LHCN-M2 (cell line): ENCODE data around the gene PUS1. TPM values are rescaled to one million over a fixed set of nuclear protein-coding genes. Genes with fewer than 3 reads are reported as not detected.
"Not testable (repeated sequence)": the region's sequence is repeated elsewhere in the genome, so short reads cannot be mapped to it uniquely, and the experiment has no call there.

Experiments
- DNase-seq: peaks from one replicate; pipeline ENCODE4 v3.0.0-alpha.2; 2012; ENCODE audit warnings: low read depth
- polyA plus RNA-seq: library from polyadenylated mRNA; unstranded; fragments of >200 nt; gene quantifications from one replicate; pipeline ENCODE4 v1.2.1, GENCODE V29; 2012; ENCODE audit warnings: missing spikeins
- total RNA-seq: library from RNA; depleted of rRNA; stranded (reverse); fragments of >200 nt; gene quantifications from 2 replicates; pipeline ENCODE4 v1.2.3, GENCODE V29; 2014; rRNA removed

PUS1 gene
- total RNA-seq: 13.3 and 17.7 TPM in 2 replicates
- polyA plus RNA-seq: 13.8 TPM

DNA sequence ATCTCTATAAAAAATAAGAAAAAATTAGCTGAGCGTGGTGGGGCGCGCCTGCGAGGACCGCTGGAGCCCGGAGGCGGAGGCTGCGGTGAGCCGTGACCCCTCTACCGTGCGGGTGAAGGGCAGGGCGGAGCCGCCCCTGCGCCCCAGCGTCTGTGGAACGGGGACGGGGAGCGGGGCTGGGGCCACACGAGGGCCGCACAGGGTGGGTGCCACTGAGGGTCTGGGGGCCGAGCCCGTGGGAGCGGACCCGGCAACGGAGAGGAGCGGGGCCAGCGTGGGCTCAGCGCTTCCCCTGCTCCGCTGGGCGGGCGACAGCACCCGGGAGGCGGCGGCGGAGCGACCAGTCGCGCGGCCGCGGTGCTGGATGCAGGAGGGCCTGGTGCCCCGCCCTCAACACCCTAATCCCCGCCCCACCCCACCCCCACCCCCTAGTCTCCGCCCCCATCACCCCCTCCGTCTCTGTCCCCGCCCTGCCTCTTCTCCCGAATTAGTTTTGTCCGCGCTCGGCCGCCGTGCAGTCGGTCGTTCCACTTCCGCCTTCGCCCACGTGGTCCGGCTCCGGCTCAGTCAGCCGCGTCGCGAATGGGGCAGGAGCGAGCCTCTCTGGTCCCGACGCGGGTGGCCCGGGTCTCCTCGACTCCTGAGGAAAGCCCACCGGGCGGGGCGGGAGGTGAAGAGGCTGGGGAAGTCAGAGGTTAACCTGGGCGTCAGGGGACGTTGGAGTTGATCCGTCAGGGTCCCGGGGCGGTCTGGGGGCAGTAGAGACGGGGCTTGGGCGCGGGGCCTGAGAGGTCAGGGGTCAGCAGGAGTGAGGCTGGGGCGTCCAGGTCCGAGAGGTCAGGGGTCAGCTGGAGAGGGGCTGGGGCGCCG is at the start of gene PUS1:
Gene PUS1 (plus strand): TSS at position 566 of the 870 bp plus-strand sequence. CDS start 447 bp downstream, outside the sequence.
- DNase-seq: peak; percentile 92

DNA sequence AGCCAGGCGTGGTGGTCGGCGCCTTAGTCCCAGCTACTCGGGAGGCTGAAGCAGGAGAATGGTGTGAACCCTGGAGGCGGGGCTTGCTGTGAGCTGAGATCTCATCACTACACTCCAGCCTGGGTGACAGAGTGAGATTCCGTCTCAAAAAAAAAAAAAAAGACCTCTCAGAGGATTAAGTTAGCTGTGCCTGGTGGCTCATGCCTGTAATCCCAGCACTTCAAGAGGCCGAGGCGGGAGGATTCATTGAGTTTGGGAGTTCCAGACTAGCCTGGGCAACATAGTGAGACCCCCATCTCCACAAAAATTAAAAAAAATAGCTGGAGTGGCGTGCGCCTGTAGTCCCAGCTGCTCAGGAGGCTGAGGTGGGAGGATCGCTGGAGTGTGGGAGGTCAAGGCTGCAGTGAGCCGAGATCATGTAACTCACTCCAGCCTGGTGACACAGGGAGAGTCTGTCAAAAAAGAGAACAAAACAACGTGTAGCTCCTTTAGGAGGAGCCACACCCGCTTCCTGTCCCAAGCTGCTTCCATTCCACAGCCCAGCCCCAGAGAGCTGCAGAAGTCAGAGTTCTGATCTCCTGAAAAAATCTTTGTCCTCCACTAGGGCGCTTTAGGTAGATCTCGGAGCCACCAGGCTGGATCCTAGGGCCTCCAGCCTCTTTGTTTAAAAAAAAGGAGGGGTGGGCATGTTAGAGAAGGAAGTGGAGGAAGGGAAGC is 46.1 kb upstream of the PUS1 start:
- no peak for DNase-seq

DNA sequence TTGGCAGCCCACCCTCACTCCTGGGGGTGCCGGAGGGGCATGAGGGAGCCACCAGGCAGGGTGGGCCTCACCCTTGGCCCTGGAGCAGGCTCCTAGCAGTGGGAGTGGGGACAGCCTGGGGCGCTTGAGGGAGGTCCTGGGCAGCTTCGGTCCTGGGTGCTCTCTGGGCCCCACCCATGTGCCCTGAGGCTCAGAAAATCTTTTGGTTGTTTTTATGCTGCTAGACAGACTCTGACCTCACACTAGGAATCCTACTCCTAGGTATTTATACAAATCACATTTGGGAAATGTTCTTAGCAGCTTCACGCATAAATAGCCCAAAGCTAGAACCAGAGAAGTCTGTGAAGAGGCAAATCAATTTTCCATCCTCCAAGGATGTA is 45.6 kb upstream of the PUS1 start:
- no peak for DNase-seq

DNA sequence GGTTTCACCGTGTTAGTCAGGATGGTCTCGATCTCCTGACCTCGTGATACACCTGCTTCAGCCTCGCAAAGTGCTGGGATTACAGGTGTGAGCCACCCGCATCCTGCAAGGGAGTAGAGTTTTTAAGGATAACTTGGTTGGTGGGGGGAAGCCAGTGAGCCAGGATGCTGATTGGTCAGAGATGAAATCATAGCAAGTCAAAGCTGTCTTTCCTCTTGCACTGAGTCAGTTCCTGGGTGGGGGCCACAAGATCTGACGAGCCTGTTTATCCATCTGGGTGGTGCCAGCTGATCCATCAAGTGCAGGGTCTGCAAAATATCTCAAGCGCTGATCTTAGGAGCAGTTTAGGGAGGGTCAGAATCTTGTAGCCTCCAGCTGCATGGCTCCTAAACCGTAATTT is 44.0 kb upstream of the PUS1 start:
- not testable (repeated sequence) for DNase-seq

DNA sequence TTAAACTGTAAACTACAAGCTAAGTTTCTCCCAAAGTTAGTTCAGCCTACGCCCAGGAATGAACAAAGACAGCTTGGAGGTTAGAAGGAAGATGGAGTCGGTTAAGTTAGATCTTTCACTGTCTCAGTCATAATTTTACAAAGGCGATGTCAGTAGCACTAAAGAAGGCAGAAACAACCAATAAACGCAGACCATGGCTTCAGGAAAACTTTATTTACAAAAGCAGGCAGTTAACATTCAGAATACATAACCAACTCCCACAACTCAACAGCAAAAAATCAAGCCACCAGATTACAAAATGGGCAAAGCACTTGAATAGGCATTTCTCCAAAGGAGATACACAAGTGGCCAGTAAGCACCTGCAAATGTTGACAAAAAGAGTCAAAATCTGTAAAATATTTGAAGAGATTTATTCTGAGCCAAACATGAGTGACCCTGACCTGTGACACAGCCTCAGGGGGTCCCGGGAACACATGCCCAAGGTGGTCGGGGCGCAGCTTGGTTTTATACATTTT is 43.5 kb upstream of the PUS1 start:
- no peak for DNase-seq

DNA sequence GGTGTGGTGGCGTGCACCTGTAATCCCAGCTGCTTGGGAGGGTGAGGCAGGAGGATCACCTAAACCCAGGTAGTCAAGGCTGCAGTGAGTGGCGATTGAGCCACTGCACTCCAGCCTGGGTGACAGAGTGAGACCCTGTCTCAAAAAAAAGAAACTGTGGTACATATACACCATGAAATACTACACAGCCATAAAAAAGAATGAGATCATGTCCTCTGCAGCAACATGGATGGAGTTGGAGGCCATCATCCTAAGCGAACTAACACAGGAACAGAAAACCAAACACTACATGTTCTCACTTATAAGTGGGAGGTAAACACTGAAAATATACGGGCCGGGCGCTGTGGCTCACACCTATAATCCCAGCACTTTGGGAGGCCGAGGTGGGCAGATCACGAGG is 37.4 kb upstream of the PUS1 start:
- DNase-seq: not testable (repeated sequence)

DNA sequence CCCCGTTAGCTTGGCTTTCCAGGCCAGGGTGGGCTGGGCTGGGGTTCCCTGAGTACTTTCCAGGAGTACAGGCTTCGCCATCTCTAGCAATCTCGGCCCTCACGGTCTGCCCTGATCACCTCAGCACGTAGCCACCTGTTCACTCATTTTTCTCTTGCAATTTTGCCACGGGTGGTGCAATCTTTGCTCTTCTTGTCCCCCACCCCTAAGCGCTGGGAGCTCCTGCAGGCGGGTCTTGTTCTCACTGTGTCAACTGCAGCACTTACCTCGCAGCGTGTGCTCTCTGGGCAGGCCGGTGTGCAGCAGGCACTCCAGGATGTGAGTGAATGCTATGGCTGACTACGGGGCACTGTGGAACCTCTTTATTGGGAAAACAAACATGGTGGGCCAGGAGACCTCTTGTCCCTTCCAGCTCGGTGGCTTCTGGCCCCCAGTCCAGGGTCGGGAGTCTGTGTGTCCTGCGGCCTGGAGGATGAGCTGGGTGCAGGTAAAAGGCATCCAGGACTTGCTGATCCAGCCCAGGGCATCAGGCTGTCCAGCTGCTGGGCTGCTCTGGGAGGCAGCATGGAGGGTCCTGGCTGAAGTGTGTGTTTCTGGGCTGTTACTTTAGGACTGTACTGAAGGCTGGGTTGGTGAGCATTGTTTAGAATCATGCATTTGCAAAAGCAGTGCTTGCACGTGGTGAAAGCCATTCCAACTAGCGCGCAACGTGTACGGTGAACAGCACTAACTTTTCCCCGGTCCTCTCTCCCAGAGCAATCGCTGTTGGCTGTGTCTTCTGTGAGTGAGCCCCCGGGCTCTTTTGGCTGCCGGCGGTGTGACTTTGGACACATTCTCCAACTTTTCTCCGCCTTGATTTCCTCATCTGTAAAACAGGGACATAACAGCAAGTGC is 36.1 kb upstream of the PUS1 start:
- no peak for DNase-seq

DNA sequence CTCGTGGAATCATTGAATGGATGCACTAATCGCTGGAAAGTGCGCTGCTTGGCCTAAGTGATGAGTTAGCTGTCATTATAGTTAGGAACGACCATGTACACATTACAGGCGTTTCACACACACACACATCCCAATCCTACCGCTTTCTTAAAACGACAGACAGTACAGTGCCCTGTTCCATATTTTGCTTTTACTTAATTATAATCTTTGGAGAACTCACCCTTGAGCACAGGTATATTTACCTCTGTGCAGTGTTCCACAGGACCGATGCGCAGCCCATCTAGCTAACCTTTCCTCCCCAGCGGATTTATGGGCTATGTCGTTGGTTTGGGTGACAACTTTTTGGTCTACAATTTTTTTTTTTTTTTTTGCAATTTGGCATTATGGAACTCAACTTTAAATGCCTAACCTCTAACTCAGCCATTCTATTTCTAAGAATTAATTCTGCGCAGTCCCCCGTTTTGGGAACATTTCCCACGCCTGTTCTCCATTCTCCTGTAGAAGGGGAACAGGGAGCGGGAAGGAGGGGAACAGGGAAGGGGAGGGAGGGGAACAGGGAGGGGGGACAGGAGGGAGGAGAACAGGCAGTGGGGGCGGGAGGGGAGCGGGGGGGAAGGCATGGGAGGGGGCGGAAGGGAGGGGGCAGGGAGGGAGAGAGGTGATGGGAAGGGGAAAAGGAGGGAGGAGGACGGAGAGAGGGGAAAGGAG is 35.3 kb upstream of the PUS1 start:
- DNase-seq: no peak

DNA sequence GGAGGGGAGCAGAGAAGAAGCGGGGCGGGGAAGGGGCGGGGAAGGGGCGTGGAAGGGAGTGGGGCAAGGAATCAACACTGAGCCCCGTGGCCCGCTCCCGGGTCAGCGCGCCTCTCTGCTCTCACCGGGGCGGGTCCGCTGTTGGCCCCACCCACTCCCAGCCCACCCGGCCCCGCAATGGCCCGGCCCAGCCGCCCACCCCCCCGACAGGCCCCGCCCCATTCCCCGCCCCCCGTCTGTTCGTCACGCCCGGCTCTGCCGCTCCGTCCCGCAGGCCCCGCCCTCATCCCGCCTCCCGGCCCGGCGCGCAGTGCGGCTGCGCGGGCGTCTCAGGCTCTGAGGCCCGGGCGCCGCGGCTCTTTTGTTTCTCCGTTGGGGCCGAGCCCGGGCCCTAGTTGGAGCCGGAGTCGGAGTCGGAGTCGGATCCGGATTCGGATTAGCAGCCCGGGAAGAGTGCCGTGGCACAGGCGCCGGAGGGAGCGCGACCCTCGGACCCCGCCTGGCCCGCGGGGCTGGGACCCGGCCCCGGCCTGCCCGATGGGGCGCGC is 34.7 kb upstream of the PUS1 start, which contains the start of gene ULK1:
Gene ULK1 (plus strand): TSS at position 310 of the 548 bp plus-strand sequence. CDS start 380 bp downstream, outside the sequence.
- peak; percentile 81 for DNase-seq

DNA sequence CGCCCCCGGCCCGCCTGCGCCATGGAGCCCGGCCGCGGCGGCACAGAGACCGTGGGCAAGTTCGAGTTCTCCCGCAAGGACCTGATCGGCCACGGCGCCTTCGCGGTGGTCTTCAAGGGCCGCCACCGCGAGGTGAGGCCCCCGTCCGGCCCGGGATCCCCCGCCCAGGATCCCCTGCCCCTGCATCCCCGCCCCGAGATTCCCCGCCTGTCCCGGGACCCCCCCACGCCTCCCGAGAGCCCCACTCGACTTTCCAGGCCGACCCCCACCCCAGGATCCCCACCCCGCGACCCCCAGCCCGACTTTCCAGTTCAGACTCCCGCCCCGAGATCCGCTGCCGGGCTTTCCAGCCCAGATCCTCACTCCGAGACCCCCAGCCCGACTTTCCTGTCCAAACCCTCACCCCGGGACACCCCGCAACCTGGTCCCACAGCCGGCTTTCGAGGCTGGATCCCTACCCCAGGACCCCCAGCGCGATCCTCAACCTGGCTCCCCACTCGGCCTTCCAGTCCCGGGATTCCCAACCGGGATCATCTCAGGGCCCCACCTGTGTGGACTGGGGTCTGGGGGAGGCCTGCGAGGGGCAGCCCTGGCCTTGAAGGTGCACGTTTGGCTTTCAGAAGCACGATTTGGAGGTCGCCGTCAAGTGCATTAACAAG is 34.0 kb upstream of the PUS1 start:
- DNase-seq: no peak

DNA sequence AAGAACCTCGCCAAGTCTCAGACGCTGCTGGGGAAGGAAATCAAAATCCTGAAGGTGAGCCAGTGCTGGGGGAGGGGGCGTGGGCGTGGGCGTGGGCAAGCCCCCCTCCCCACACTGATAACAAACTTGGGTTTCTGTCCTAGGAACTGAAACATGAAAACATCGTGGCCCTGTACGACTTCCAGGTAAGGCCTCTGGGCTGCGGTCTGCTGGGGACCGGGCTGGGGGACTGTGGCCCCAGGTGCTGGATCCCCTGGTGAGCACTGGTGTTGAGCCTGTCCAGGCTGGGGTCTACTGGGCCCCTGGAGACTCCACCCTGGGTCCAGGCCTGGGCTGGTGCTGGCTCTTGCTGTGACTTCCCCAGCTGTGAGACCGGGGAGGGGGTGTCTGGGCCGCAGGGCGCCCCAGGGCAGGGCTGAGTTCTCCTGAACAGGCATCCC is 33.4 kb upstream of the PUS1 start:
- DNase-seq: no peak

DNA sequence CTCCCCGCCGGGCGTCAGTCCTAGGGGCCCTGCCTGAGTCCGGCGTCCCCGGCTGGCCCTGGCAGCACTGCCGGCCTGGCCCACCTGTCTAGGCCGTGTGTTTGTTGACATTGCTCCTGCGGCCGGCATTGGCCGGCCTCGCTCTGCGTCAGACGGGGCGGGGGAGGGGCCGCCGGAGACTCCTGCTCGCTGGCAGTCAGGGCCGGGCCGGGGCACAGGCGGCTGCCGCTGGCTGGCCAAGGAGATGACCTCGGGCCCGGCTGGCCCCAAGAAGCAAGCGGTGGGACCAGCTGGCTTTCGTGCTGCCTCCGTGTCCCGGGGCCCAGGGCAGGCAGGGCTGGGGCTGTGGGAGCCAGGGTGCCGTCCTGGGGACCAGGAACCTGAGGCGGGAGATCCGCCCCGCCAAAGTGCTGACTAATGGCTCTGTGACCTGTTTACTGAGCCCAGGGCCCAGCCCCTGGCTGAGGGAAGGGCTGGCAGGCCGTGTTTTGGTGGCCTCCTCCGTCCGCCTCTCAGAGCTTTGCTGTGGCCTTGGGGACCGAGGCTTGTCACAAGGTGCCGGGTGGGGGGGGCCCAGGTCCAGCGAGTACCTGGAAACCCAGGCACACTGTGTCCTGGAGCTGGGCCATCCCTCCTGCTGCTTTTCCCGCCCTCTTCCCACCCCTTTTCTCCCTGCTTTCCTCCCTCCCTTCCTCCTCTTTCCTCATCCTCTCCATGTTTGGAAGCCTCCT is 32.8 kb upstream of the PUS1 start:
- peak; percentile 83 for DNase-seq

DNA sequence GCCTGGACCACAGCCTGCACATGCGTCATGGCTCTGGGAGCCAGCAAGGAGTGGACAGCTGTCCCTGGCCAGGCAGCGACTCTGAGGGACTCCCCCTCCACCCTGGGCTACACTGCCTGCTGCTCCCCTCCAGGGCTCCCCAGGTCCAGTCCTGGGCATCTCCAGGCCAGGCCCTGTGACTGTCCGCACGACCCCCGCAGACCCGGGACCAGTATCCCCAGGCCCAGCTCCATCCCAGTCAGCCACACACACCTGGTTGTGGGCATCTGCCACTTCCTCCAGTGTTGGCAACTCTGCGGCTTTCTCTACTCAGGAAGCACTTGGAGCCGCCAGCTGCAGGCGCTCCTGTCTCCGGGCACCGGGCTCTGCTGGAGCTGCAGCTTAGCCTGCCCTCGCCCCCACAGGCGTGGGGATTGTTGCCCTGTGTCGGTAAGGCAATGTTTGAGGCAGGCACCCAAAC is 32.2 kb upstream of the PUS1 start:
- peak; percentile 90 for DNase-seq

DNA sequence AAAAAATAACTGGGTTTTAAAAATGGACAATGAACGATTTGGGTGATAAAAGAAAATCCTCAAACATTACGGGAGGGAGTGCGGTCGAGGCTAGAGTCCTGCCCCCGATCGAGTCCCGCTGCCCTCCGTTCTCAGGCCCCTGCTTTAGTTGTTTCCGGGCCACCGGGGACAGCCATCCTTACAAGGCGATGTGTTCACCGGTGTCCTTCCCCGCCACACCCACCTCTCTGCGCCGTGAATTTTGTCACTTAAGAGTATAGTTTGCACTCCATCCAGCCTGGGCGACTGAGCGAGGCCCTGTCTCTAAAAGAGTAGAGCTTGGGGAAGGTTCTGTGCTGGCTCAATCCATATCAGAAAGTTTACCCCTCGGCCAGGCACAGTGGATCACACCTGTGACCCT is 31.8 kb upstream of the PUS1 start:
- DNase-seq: no peak

DNA sequence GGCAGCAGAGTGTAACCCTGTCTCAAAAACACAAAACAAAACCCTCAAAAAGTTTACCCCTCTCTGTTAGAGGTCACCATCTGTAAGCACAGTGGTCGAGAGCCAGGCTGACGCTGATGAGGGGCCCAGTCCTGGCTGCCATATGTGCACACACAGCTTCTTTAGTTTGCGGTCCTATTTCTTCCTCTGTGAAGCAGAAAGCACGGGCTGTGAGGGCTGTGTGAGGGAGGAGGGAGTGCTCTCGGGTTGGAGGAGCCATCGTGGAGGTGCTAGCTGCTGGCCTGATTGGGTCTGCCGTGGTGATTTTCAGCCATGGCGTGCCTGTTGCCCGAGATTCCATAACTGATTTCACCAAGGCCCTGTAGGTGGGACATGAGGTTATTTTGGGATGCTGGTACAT is 31.2 kb upstream of the PUS1 start:
- DNase-seq: no peak

DNA sequence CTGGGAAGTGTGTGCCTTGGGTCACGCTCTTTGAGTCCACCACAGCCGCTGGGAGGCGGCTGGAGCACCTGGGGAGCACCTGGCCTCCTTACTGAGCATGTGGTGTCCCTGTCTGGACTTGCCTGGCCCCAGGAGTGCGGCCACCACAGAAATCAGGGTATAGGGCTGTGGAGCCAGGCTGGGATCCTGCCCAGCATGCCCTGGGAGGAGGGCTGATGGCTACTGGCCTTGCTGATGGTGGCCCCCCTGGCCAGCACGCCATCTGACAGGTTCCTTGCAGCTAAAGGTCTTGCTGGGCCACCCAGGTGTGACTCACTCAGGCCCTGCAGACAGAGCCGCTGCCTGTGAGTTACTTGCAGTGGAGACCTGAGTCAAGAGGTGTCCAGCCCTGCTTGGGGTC is 28.7 kb upstream of the PUS1 start:
- DNase-seq: no peak

DNA sequence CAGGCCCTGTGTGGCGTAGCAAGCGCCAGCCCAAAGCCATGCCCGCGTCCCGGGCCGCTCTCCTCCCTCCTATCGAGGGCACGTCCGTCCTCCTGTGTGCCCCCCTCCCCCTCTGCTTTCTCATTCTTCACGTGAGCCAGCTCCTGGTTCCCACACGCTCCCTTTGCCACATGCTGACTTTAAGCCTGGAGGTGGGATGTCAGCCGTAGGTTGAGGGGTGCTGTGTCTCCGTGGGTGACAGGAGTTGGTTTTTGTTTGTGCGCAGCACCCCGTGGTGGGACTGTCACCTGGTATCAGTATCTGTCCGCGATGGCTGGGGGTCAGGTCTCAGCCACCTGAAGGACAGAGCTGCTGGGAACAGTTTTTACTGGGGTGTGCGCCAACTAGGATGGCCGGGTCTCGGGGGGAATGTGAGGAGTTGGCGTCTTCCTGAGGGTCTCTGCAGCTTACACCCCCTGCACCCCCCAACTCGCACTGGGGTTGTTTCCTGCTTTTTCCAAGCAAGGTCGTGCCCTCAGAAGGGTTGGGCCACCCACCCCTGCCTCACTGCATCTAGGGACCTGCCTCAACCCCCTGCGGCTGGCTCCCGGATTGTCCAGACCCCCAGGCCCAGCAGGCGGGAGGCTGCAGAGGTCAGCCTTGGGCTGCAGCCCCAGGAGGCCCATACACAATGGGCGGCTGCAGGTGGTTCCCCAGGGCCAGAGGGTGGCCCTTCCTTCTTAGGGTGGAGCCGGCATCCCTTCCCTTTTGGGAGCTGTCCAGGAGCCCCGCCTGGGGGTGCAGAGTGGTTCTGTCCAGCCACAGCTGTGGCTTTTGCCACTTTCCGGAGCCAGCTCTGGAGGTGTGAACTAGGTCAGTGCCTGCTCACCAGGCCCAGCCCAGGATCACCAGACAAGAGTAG is 27.4 kb upstream of the PUS1 start:
- no peak for DNase-seq
